ENCODE results near the gene STXBP5.
A peak's percentile ranks its signal among the peaks of the same experiment; 100 is the strongest.

STXBP5 gene
- 53.1 to 166 (median 94.5) reads per million in 9 experiments for total RNA-seq

- DNase-seq (peak; percentile 23 to 37 (median 25)), ATAC-seq (replicated peaks) (peak; percentile 36)
- peak within 1 kb of the TSS; percentile 94 to 98 for H3K27ac Mint-ChIP-seq
- no peaks in the 10 kb centered on the region for H3K9me3 Mint-ChIP-seq
- no peaks in the 10 kb centered on the region for H3K27me3 Mint-ChIP-seq
- H3K4me1 Mint-ChIP-seq (ENCODE audit: low read depth in 2 of 2) = peaks cover 25 to 36% of the 10 kb centered on the region in 2 donors
- peaks cover 26% of the 10 kb centered on the region for H3K36me3 Mint-ChIP-seq (ENCODE audit: insufficient read depth)
- peak within 1 kb of the TSS; percentile 92 to 93 for H3K4me3 Mint-ChIP-seq
These were observed at the start of gene STXBP5 for GRCh38 chr6:147204060-147204785. STXBP5 (plus strand) TSS chr6:147204417; CDS start chr6:147204533, 116 bp downstream.

DNA sequence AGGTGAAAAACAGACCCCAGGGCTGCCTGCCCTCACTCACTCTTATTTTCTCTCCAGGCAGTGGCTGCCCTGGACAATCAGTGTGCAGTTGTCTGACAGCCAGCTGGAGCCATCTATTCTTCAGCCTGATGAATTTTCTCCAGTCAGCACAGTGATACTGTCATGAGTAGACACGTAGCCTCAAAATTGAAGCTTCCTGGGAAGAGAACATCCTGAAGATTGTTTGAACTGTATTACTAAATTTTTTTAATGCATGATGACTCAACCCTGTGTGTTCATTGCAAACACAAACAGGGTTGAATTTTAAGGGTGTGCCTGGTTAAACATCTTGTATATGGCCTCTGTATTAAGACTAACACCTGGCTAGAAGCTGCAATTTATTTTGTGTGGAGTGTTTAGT lies 49.8 kb upstream of the STXBP5 start:
- DNase-seq (no peak), ATAC-seq (replicated peaks) (no peak)
- Mint-ChIP-seq H3K36me3 (ENCODE audit: insufficient read depth) (no peaks in the 10 kb centered on the region), H3K27ac (no peak overlapping the region), H3K27me3 (peaks cover 24 to 31% of the 10 kb centered on the region in 2 donors), H3K4me1 (ENCODE audit: low read depth in 2 of 2) (no peaks in the 10 kb centered on the region), H3K9me3 (no peaks in the 10 kb centered on the region), H3K4me3 (no peak overlapping the region)

GRCh38 chr6:147156218-147156617 lies 48.0 kb upstream of the STXBP5 start:
- no peak for ATAC-seq (replicated peaks)
- DNase-seq = no peak
- Mint-ChIP-seq H3K4me1 (ENCODE audit: low read depth in 2 of 2) (no peaks in the 10 kb centered on the region), H3K9me3 (no peaks in the 10 kb centered on the region), H3K27ac (no peak overlapping the region), H3K4me3 (no peak overlapping the region), H3K36me3 (ENCODE audit: insufficient read depth) (no peaks in the 10 kb centered on the region), H3K27me3 (peaks cover 27 to 31% of the 10 kb centered on the region in 2 donors)

GRCh38 chr6:147156799-147157382 lies 47.3 kb upstream of the STXBP5 start:
- H3K4me1 Mint-ChIP-seq (ENCODE audit: low read depth in 2 of 2) = no peaks in the 10 kb centered on the region
- no peak for ATAC-seq (replicated peaks)
- H3K36me3 Mint-ChIP-seq (ENCODE audit: insufficient read depth) = no peaks in the 10 kb centered on the region
- no peak for DNase-seq
- peaks cover 27 to 31% of the 10 kb centered on the region in 2 donors for H3K27me3 Mint-ChIP-seq
- no peaks in the 10 kb centered on the region for H3K9me3 Mint-ChIP-seq
- no peak overlapping the region for H3K4me3 Mint-ChIP-seq
- H3K27ac Mint-ChIP-seq = no peak overlapping the region

DNA sequence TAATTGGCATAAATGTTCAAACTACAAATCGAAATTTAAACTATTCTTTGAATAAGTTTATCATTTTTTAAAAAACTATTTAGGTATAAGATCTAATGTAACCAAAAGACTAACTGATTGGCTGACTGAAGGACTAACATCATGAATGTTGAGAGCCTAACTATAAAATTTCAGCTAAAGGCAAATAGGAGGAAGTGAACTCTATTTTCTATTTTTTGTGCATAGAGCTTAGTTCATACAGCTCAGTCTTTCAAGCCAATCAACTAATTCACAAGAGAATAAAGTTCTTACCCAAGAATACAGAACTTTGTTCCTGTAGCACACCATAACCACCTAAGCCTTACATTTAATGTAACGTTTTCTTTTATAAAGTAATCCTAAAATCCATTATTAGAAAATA lies 46.3 kb upstream of the STXBP5 start:
- DNase-seq (no peak), ATAC-seq (replicated peaks) (no peak)
- no peak overlapping the region for H3K4me3 Mint-ChIP-seq
- H3K4me1 Mint-ChIP-seq (ENCODE audit: low read depth in 2 of 2) = no peaks in the 10 kb centered on the region
- peaks cover 24 to 27% of the 10 kb centered on the region in 2 donors for H3K27me3 Mint-ChIP-seq
- H3K27ac Mint-ChIP-seq = no peak overlapping the region
- H3K36me3 Mint-ChIP-seq (ENCODE audit: insufficient read depth) = no peaks in the 10 kb centered on the region
- H3K9me3 Mint-ChIP-seq = no peaks in the 10 kb centered on the region

DNA sequence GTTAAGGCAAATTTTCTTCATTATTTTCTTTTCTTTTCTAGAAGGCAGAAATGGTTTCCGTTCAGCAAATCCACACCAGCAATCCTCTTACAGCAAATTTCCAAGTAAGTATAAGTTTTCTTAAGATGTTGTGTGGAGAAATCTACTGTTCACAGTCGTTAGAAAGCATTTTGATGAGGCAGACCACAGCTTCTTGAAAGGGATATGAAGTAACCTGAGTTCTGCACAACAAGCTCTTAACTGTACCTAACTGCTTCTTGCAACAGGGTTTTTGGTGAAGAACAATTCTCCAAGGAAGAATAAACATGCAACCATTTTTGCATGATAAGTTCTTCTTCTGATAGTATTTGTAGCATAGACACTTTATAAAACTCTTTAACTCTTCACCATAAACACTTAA lies 45.3 kb upstream of the STXBP5 start:
- H3K27ac Mint-ChIP-seq = no peak overlapping the region
- H3K36me3 Mint-ChIP-seq (ENCODE audit: insufficient read depth) = no peaks in the 10 kb centered on the region
- H3K9me3 Mint-ChIP-seq = no peaks in the 10 kb centered on the region
- no peak overlapping the region for H3K4me3 Mint-ChIP-seq
- ATAC-seq (replicated peaks) (no peak), DNase-seq (no peak)
- peaks cover 17 to 27% of the 10 kb centered on the region in 2 donors for H3K27me3 Mint-ChIP-seq
- no peaks in the 10 kb centered on the region for H3K4me1 Mint-ChIP-seq (ENCODE audit: low read depth in 2 of 2)

- H3K36me3 Mint-ChIP-seq (ENCODE audit: insufficient read depth) = no peaks in the 10 kb centered on the region
- ATAC-seq (replicated peaks) (no peak), DNase-seq (no peak)
- no peaks in the 10 kb centered on the region for H3K9me3 Mint-ChIP-seq
- no peaks in the 10 kb centered on the region for H3K4me1 Mint-ChIP-seq (ENCODE audit: low read depth in 2 of 2)
- peaks cover 17 to 27% of the 10 kb centered on the region in 2 donors for H3K27me3 Mint-ChIP-seq
- H3K27ac Mint-ChIP-seq = no peak overlapping the region
- H3K4me3 Mint-ChIP-seq = no peak overlapping the region
These were observed 44.5 kb upstream of the STXBP5 start for GRCh38 chr6:147159536-147160374.

GRCh38 chr6:147160593-147160992 lies 43.6 kb upstream of the STXBP5 start:
- DNase-seq (no peak), ATAC-seq (replicated peaks) (no peak)
- Mint-ChIP-seq H3K36me3 (ENCODE audit: insufficient read depth) (no peaks in the 10 kb centered on the region), H3K4me3 (no peak overlapping the region), H3K27ac (no peak overlapping the region), H3K9me3 (no peaks in the 10 kb centered on the region), H3K27me3 (peaks cover 16 to 26% of the 10 kb centered on the region in 2 donors), H3K4me1 (ENCODE audit: low read depth in 2 of 2) (no peaks in the 10 kb centered on the region)

GRCh38 chr6:147161253-147161973 lies 42.8 kb upstream of the STXBP5 start:
- Mint-ChIP-seq H3K4me1 (ENCODE audit: low read depth in 2 of 2) (no peaks in the 10 kb centered on the region), H3K27me3 (peaks cover 9 to 18% of the 10 kb centered on the region in 2 donors), H3K27ac (peak overlapping the region in 1 of 2 donors; percentile 36), H3K9me3 (no peaks in the 10 kb centered on the region), H3K4me3 (no peak overlapping the region), H3K36me3 (ENCODE audit: insufficient read depth) (no peaks in the 10 kb centered on the region)
- DNase-seq (no peak), ATAC-seq (replicated peaks) (no peak)

- H3K27me3 Mint-ChIP-seq = peaks cover 4 to 12% of the 10 kb centered on the region in 2 donors
- peak overlapping the region in 1 of 2 donors; percentile 36 for H3K27ac Mint-ChIP-seq
- DNase-seq (no peak), ATAC-seq (replicated peaks) (no peak)
- H3K4me1 Mint-ChIP-seq (ENCODE audit: low read depth in 2 of 2) = peaks cover 0 to 2% of the 10 kb centered on the region in 2 donors
- no peak overlapping the region for H3K4me3 Mint-ChIP-seq
- H3K36me3 Mint-ChIP-seq (ENCODE audit: insufficient read depth) = no peaks in the 10 kb centered on the region
- H3K9me3 Mint-ChIP-seq = no peaks in the 10 kb centered on the region
These were observed 42.2 kb upstream of the STXBP5 start for GRCh38 chr6:147161974-147162495.

DNA sequence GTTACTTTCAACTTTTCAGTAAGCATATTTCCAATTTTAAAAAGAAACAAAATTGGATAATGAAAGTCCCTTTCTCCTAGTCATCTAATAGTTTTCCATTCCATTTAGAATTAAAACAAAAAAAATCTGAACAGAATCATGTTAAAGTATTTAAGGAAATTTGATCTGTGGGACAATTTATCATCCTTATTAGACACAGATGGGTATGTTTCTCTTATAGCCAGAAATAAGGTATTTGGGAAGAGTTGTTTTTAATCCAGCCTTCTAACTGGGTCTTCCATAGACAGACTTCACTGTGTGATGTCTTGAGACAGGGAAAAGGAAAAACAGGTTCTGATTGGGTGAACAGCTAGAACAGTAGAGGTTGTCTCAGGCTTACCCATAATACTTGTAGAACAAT lies 39.5 kb upstream of the STXBP5 start:
- Mint-ChIP-seq H3K4me3 (no peak overlapping the region), H3K9me3 (no peaks in the 10 kb centered on the region), H3K4me1 (ENCODE audit: low read depth in 2 of 2) (peaks cover 2 to 3% of the 10 kb centered on the region in 2 donors), H3K36me3 (ENCODE audit: insufficient read depth) (no peaks in the 10 kb centered on the region), H3K27me3 (peaks cover 0 to under 1% of the 10 kb centered on the region in 2 donors), H3K27ac (no peak overlapping the region)
- ATAC-seq (replicated peaks) = no peak
- no peak for DNase-seq

DNA sequence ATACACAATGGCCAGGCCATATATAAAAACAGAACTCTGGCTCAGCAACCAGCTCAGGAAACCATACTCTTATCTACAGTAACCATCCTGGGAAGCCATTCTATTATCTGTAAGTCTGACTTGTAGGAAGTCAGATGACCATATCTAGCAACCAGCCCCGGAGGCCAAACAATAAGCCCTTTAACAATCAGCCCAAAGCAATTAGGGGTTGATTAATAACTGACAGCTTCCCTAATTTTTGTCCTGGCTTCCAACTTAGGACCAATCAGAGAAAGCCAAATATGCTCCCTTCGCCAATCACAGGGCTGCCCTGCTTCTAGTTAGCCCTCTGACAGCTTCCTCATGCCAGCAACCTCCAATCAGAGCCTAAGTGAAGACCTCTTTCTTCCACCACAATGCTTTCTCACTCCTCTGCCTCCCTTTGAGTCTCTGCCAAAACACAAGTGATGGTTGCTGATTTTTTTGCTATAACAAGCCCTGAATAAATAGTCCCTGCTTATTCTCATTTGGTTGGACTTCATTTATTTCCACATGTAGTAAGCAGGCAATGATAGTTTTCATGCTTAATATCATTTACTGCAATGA lies 37.8 kb upstream of the STXBP5 start:
- no peak overlapping the region for H3K27ac Mint-ChIP-seq
- no peak for ATAC-seq (replicated peaks)
- H3K27me3 Mint-ChIP-seq = no peaks in the 10 kb centered on the region
- peaks cover 2 to 3% of the 10 kb centered on the region in 2 donors for H3K4me1 Mint-ChIP-seq (ENCODE audit: low read depth in 2 of 2)
- H3K4me3 Mint-ChIP-seq = no peak overlapping the region
- no peaks in the 10 kb centered on the region for H3K9me3 Mint-ChIP-seq
- DNase-seq = no peak
- H3K36me3 Mint-ChIP-seq (ENCODE audit: insufficient read depth) = no peaks in the 10 kb centered on the region
